CD4-positive, alpha-beta T cell treated with Interferon alpha-2 for 1 hour (primary cell): ENCODE data around the gene CERK.
"Not testable (repeated sequence)": the region's sequence is repeated elsewhere in the genome, so short reads cannot be mapped to it uniquely, and the experiment has no call there.

Experiments
- DNase-seq, 2 donors: peaks; one replicate each; pipeline ENCODE4 v3.0.0-alpha.2; 2020 to 2022

Gene CERK

GRCh38 chr22:46737976-46738646 is at the start of gene CERK:
TSS of gene CERK (minus strand) at chr22:46738252. CDS start at chr22:46738148, 104 bp downstream.
- DNase-seq, result peak; percentile 58 to 76

GRCh38 chr22:46783721-46784120 is 45.7 kb upstream of the CERK start:
- no peak for DNase-seq

- DNase-seq, result not testable (repeated sequence)
Measured at GRCh38 chr22:46782200-46782599, 44.1 kb upstream of the CERK start.

- no peak for DNase-seq
Measured at GRCh38 chr22:46781291-46781690, 43.2 kb upstream of the CERK start.

DNA sequence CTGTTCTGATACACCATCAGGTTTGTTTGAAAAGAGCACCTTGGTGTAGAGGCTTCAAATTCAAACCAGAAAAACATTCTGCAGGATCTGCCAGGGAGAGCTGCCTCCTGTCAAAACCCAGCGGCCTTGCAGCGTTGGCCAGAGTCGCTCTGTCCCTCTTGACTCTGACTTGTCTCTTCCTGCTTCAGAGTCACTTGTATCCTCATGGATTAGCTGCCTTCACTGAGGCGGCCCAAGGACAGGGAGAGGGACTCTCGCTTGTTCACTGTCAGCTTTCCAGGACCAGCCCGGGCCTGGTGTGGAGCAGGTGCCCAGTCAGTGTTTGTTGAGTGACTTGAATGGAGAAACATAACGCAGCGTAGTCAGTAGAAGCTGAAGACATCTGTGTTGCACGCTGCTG is 42.4 kb upstream of the CERK start:
- DNase-seq, result no peak

GRCh38 chr22:46779651-46780050 is 41.6 kb upstream of the CERK start:
- DNase-seq, result no peak

DNA sequence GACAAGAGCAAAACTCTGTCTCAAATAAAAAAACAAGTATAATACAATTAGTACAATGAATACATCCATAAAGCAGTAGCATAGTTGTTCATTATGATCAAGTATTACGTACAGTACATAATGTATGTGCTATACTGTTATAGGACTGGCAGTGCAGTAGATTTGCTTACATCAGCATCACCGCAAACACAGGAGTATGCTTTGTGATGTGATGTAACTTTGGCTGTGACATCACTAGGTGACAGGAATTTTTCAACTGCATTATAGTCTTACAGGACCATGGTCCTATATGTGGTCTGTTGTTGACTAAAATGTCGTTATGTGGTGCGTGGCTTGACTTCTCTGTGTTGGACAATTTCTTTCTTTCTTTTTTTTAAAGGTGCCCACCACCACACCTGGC is 41.0 kb upstream of the CERK start:
- DNase-seq, result no peak

DNA sequence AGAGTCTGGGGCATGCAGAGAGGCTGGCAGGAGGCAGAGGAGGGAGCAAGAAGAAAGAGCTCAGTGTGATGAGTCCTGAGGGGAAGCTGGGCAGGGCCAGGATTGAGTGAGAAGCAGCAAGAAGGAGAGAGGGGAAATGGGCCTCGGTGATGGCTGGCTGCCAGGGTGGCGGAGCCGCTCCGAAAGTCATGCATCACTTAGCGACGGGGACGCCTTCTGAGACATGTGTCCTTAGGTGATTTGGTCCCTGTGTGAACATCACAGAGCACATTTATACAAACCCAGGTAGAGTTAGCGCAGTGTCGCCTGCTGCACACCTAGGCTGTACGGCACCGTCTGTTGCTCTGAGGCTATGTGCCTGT is 39.5 kb upstream of the CERK start:
- DNase-seq, result peak; percentile 24 to 46

DNA sequence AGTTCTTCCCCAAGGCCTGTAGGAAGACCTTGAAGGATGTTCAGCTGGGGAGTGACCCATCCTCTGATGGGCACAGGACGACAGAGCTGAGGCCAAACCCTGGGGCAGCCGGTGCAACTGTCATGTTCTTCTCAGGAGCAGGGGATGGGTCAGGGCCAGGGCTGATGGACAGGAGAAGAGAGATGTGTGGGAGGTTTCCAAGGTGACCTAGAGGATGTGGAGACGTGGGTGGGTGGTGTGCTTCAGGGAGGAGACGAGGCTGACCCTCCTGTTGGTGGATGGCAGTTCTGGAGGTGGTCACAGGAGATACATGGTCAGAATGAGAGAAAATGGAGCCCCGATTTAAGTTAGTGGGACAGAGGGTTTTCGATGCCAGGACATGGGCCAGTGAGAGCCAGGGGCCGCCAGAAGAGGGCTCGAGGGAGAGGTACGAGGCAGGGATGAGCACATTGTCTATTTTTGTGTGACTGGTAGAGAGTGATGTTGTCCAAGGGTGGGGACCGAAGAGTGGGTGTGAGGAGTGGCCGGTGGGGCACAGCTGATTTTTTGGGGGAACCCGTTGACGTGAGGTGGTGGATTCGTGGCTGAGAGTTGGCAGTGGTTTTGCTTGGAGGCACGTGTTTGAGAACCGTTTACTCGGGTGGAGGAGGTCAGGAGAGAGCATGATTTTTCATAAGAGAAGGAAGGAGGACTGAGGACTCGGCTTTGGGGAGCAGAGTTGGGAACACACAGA is 39.0 kb upstream of the CERK start:
- no peak for DNase-seq

GRCh38 chr22:46775850-46776826 is 38.1 kb upstream of the CERK start:
- DNase-seq, result no peak

DNA sequence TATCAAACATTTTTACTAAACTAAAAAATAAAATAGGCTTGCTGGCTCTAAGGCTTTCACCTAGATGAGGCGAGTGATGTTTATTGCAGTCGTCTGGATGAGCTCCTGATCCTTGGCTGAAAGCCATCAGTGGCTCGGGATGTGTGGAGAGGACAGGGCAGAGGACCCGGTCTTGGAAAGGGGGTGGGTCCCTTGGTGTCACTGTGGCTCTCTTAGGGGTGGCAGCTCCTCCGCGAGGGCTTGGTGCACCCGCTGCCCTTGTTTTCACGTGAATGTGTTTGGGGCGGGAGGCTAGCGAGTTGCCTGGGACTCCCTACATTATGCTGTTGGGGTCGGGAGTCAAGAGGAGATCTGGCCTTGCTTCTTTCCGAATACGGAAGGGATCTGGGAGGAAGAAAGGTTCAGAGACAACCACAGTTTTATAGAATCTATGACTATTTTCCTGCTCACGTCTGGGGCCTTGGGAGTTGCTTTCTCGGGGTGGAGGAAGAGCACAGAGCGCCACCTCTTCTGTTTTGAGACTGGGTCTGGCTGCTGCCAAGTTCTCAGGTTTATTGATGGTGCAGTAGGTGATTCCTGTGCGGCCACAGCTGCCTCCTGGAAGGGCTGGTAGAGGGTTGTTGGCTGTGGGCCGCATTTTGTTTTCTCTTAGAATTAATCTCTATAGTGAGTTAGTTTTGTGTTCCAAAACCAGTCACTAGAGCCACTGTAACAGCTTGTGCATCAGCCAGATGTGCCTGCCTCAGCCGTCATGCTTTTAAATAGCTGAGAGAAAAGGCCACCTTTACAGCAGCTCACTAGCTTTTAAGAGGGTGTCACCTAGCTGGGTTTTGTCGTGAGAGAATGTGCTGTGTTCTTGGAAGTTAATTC is 37.2 kb upstream of the CERK start:
- DNase-seq, result no peak

DNA sequence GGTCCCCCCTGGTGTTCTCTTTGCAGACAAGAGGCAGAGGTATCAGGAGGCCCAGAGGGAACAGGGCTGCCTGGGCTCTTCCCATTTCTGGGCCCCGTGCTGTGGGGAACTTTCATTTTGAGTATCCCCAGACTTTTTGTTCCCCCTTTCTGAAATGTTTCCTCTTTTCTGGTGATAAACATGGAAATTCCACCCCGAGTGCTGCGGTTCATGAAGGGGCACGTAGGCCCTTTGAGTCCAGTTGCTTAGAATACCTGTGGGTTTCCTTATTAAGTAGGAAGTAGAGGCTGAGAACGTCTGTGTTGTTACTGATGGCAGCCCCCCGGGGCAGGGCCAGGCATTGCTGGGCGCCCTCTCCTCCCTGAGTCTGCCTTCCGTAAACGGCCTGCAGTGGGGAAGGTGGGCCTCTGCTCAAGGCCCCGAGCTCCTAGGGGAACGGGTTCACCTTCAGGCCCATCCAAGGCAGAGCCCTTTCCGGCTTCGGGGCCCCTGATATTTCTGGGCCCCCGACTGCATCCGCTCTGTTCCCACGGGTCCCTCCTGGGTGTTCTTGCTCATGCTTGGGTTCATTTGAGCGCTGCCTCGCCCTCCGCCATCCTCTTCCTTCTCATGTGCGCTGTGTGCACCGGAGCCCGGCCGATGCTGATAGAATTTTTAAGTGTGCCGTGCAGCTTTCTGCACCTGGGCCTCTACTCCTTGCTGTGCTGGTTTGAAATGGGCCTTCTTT is 36.4 kb upstream of the CERK start:
- peak; percentile 35 to 52 for DNase-seq

- DNase-seq, result no peak
Measured at GRCh38 chr22:46773076-46773475, 35.0 kb upstream of the CERK start.

DNA sequence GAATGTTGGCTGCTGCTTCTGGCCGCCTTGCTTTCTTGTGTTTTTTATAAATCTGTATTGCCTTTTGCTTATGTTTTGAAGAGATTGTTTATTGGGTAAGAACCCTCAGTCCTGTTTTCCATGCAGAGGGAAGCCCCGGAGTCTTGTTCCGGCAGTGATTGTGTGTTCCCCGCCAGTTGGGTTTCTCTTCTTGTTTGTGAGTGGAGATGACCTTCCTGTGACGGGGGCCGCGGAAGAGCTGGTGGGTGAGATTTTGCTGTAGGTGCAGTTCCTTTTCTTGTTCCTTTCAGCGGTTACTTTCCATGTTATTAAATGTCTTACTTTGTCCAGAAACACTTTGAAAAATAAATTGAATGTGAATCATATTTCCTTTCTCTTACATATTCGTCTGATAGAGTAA is 32.7 kb upstream of the CERK start:
- DNase-seq, result peak; percentile 32 to 50

- no peak for DNase-seq
Measured at GRCh38 chr22:46770151-46770641, 32.1 kb upstream of the CERK start.

- DNase-seq, result no peak
Measured at GRCh38 chr22:46769706-46770105, 31.7 kb upstream of the CERK start.

DNA sequence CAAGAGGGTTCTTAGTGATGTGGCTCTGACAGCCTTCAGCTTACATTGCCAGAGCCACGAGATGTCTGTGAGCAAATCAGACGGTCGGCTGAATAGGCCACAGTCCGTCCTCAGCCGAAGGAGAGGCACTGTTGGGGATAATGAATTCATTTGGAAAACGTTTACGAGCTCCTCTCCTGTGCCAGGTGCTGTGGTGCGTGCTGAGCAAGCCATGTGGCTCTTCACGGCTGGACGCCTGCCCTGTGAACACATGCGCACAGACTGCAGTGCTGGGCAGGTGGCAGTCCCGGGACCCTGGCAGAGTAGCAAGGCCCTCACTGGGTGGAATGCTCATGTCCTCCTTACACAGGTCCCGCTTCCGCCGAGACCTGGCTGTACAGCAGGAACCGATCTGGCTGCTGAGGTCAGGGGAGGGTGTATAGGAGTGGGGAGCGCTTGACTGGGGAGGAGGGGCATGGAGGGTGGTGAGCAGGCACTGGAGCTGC is 31.2 kb upstream of the CERK start:
- peak in 1 of 2 donors; percentile 29 for DNase-seq

DNA sequence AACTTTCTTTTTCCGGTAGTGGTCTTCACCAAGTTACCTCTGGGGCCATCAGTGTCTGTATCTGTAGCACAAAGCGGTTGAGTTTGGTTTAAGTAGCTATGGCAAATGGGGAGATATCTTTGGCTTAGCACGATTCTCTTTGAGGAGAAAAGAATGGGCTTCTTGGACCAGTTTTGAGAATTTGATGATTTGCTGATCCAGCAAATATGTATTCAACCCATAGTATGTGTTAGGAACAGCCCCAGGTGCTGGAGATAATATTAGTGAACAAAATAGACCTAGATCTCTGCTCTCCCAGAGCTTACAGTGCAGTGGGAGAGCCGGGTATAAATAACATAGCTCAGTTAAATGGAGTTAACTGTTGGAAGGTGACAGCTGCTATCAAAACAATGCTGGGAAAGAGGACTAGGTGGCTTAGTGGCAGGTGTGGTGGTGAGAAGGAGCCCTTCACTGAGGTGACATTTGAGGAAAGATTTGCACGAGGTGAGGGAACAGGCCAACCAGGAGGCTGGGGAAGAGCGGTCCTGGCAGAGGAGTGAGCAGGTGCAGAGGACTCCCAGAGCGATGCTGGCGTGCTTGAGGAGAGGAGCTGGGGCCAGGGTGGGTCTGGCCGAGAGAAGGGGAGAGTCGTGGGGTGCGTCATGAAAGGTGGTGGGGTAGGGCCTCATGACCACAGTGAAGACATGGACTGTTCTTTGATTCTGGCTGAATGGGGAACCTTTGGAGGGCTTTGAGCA is 29.4 kb upstream of the CERK start:
- DNase-seq, result no peak

GRCh38 chr22:46766611-46767010 is 28.6 kb upstream of the CERK start:
- no peak for DNase-seq

DNA sequence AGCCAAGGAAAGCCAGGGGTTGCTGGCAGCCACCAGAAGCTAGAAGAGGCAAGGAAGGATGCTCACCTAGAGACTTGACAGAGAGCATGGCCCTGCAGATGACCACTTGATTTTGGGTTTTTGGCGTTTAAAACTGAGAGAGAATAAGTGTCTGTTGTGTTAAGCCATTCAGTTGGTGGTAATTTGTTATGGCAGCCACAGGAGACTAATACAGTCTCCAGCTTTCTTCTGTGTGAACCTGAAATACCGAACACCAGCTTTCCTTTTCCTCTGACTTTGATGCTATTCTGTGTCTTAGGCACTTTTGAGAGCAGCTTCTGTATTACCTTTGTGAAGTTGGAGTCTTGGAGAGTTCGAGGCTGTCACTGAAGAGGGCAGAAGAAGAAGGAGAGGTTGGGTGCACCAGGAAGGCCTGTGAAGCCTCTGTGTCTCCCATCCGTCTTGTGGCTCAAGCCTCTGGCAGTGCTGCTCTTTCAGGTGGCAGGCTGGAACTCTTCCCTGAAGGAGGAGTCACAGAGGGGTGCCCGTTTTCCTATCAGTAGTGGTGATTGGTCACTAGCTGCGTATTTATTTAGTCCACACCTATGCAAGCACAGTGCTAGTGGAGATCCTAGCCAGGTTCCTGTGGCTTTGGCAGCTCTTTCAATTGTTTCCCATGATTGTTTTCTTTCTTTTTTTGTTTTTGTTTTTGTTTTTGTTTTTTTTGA is 26.9 kb upstream of the CERK start:
- no peak for DNase-seq
